ENCODE data around the gene NPIPB2. TPM values are rescaled to one million over a fixed set of nuclear protein-coding genes. Genes with fewer than 3 reads are reported as not detected.

The NPIPB2 gene
- total RNA-seq, 2 experiments from 2014 or later, result 4.9 to 11.0 TPM

DNA sequence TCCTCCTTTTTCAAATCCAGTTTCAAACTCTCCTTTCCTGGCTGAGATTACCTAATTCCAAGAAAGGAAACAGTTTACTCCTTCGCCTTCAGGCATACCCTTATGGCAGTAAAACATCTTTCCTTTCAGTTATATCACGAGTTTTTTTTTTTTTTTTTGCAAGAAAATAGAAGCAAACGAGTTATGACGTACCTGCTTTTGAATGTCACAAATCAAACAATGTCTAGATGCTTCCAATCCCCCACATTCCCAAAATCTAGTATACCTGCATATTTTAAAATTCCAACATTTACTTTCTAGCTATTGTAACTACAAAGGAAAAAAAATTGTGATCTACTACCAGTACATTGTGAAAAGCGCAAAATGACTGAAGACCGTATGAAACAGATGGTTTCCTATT lies 55.0 kb downstream of the NPIPB2 start:
- POLR2A ChIA-PET, result interaction anchor here (0.6 kb wide), 1 partner anchor 381 kb away, joined by 4 read pairs; no protein-coding TSS in a partner anchor
- Mint-ChIP-seq H3K27ac (no peak overlapping the region), H3K9me3 (no peaks in the 10 kb centered on the region), H3K27me3 (no peaks in the 10 kb centered on the region), H3K4me3 (no peak overlapping the region), H3K4me1 (ENCODE audit: low read depth) (no peaks in the 10 kb centered on the region), H3K36me3 (ENCODE audit: low read depth) (peaks cover 46% of the 10 kb centered on the region)
- intact Hi-C loops (cut with micrococcal nuclease), result no loop called here
- DNase-seq (no peak), ATAC-seq (no peak)
- CTCF ChIA-PET, result no interaction called here
- TF ChIP-seq, protein P1, sequence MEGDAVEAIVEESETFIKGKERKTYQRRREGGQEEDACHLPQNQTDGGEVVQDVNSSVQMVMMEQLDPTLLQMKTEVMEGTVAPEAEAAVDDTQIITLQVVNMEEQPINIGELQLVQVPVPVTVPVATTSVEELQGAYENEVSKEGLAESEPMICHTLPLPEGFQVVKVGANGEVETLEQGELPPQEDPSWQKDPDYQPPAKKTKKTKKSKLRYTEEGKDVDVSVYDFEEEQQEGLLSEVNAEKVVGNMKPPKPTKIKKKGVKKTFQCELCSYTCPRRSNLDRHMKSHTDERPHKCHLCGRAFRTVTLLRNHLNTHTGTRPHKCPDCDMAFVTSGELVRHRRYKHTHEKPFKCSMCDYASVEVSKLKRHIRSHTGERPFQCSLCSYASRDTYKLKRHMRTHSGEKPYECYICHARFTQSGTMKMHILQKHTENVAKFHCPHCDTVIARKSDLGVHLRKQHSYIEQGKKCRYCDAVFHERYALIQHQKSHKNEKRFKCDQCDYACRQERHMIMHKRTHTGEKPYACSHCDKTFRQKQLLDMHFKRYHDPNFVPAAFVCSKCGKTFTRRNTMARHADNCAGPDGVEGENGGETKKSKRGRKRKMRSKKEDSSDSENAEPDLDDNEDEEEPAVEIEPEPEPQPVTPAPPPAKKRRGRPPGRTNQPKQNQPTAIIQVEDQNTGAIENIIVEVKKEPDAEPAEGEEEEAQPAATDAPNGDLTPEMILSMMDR (IDR thresholded peaks at IDR 0.05), result no peak

DNA sequence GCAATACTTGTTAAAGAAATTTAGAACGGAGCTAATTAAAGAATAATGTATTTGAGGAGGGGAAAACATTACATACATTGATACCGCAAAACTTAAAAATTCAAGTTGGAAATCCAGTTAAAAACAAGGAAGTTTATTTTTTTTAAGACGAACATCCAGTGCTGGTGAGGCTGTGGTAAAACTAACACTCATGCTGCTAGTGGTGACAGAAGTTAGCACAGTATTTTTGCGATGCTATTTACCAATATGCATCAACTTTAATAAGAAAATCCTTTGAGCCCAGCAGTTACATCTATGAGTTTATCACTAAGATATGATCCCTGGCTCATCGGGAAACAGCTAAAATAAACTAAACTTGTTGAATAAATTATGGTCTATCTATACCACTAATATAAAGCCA lies 57.8 kb downstream of the NPIPB2 start:
- POLR2A ChIA-PET, result interaction anchor here (1.0 to 1.6 kb wide), 3 partner anchors 9 to 20 kb away, joined by 3 to 5 read pairs (median 4); no protein-coding TSS in a partner anchor
- CTCF ChIA-PET, result interaction anchor here (1.2 kb wide), 1 partner anchor 11 kb away, joined by 3 read pairs; no protein-coding TSS in a partner anchor
- no peak overlapping the region for H3K27ac Mint-ChIP-seq

DNA sequence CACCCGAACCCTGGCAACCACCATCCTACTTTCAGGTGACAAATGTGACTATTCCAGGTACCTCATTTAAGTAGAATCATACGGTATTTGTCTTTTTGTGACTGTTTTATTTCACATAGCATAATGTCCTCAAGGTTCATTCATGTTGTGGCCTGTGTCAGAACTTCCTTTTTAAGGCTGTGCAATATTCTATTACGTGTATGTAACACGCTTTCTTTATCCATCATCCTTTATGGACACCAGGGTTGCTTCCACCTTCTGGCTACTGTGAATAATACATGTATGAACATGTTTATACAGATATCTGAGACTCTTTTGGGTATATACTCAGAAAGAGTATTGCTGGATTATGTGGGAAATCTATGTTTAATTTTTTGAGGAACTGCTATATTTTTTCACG lies 61.8 kb downstream of the NPIPB2 start:
- ATAC-seq, result no peak
- CTCF ChIA-PET, result no interaction called here
- Mint-ChIP-seq H3K4me1 (ENCODE audit: low read depth) (peaks cover 4% of the 10 kb centered on the region), H3K27me3 (no peaks in the 10 kb centered on the region), H3K36me3 (ENCODE audit: low read depth) (peaks cover 42% of the 10 kb centered on the region), H3K27ac (peak overlapping the region; percentile 32), H3K9me3 (no peaks in the 10 kb centered on the region), H3K4me3 (no peak overlapping the region)
- DNase-seq, result no peak
- intact Hi-C loops (cut with micrococcal nuclease), result no loop called here
- POLR2A ChIA-PET, result no interaction called here
- TF ChIP-seq, protein P1 (IDR thresholded peaks at IDR 0.05), result no peak

More for the DNA sequence above, 57.8 kb downstream of the NPIPB2 start:
- no peaks in the 10 kb centered on the region for H3K27me3 Mint-ChIP-seq
- H3K9me3 Mint-ChIP-seq, result no peaks in the 10 kb centered on the region
- DNase-seq (no peak), ATAC-seq (no peak)
- peaks cover 46% of the 10 kb centered on the region for H3K36me3 Mint-ChIP-seq (ENCODE audit: low read depth)
- intact Hi-C loops (cut with micrococcal nuclease), result no loop called here
- TF ChIP-seq, protein P1 (IDR thresholded peaks at IDR 0.05), result no peak
- no peak overlapping the region for H3K4me3 Mint-ChIP-seq
- H3K4me1 Mint-ChIP-seq (ENCODE audit: low read depth), result peaks cover 4% of the 10 kb centered on the region

DNA sequence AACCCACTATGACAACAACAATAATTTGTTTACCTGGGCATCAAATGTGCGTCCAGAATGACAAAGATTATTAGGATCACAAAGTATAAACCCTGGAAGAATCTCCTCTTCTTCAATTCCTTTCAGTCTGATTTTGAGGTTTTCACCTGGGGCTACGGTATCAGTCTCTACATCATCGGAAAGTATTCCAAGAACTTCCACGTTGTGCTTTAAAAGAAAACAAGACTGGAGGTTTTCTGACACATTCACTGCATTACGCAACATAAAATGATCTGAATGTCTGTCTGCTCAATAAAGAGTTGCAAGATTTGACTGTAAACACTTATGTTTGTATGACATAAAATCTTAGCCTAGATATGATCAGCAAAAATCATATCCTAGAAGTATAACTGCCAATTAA lies 64.5 kb downstream of the NPIPB2 start:
- POLR2A ChIA-PET, result no interaction called here
- Mint-ChIP-seq H3K4me1 (ENCODE audit: low read depth) (peaks cover 4% of the 10 kb centered on the region), H3K4me3 (no peak overlapping the region), H3K27ac (no peak overlapping the region), H3K9me3 (no peaks in the 10 kb centered on the region), H3K27me3 (no peaks in the 10 kb centered on the region), H3K36me3 (ENCODE audit: low read depth) (peaks cover 45% of the 10 kb centered on the region)
- intact Hi-C loops (cut with micrococcal nuclease), result no loop called here
- CTCF ChIA-PET, result interaction anchor here (1.4 kb wide), 1 partner anchor 191 kb away, joined by 3 read pairs; no protein-coding TSS in a partner anchor
- DNase-seq (no peak), ATAC-seq (no peak)
- TF ChIP-seq, protein P1 (IDR thresholded peaks at IDR 0.05), result no peak

Other genes with a start within 250 kb of the NPIPB2 start
- 10 to 100 TPM; 21.7 to 24.4 TPM for gene TXNDC11, start 199.2 kb downstream of the NPIPB2 start, total RNA-seq
- 10 to 100 TPM; 62.3 to 67.8 TPM for gene ZC3H7A, start 144.8 kb downstream of the NPIPB2 start, total RNA-seq
- 100 to 1,000 TPM; 344 TPM for gene RSL1D1, start 90.5 kb downstream of the NPIPB2 start, total RNA-seq
- 100 to 1,000 TPM; 202 to 204 TPM for gene GSPT1, start 26.1 kb downstream of the NPIPB2 start, total RNA-seq
- not detected for gene TNFRSF17, start 23.2 kb upstream of the NPIPB2 start, total RNA-seq
- gene SNX29, start 34.7 kb upstream of the NPIPB2 start, total RNA-seq, result 1 to 10 TPM; 9.2 to 9.5 TPM

All from activated CD8-positive, alpha-beta T cell treated with anti-CD3 and anti-CD28 coated beads for 36 hours (primary cell).